SU-DHL-6 (cell line): ENCODE data around the gene PTPN20.
"Not testable (repeated sequence)": the region's sequence is repeated elsewhere in the genome, so short reads cannot be mapped to it uniquely, and the experiment has no call there.

Experiments
- EZH2phosphoT487 ChIP-seq: fragments of 200-600 bp; sonication (generic), shearing (Covaris generic); conservative IDR thresholded peaks from 2 replicates; pipeline ENCODE4 v1.6.1; 2018; ENCODE audit warnings: mild to moderate bottlenecking, antibody characterized with exemption, low read length, moderate library complexity, mixed read lengths
- TF ChIP-seq, protein P1 (sequence below): fragments of 200-600 bp; sonication (generic); IDR thresholded peaks from one replicate; pipeline ENCODE4 v1.5.1; 2017; ENCODE audit warnings: antibody characterized with exemption, mild to moderate bottlenecking, low read length, moderate library complexity; ENCODE audit not compliant: insufficient read depth, poor library complexity, severe bottlenecking

DNA sequence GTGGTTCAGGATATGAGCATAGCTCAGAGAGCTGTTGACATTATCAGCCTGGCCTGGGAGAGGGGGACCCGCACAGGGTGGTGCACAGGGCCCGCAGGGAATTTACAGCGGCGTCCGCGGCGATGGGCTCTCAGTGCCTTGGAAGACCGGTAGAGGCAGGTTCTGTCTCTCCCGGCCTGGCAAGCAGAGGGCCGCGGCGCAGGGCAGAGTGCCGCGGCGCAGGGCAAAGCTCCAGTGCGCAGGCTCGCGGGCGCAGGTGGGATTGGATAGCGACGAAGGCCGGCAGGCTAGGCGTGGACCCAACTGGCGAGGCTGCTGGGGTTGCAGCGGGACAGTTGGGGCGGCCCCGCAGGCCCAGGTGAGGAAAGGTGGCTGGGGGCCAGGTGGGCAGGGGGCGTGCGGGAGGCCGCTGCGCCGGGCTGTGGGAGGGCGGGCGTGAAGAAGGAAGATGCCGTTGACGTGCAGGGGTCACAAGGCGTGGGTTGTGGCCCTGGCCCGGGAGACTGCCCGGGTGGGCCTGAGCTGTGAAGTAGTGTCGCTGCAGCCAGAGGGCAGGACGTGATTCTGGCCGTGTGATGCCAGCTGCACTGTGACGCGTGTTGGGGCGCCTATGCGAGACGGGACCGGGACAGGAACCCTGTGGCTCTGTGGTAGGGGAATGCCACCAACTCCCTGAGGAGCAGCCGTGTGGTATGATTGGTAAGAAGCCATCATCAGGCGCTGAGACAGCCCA lies at the start of gene PTPN20:
- TF ChIP-seq, protein P1, sequence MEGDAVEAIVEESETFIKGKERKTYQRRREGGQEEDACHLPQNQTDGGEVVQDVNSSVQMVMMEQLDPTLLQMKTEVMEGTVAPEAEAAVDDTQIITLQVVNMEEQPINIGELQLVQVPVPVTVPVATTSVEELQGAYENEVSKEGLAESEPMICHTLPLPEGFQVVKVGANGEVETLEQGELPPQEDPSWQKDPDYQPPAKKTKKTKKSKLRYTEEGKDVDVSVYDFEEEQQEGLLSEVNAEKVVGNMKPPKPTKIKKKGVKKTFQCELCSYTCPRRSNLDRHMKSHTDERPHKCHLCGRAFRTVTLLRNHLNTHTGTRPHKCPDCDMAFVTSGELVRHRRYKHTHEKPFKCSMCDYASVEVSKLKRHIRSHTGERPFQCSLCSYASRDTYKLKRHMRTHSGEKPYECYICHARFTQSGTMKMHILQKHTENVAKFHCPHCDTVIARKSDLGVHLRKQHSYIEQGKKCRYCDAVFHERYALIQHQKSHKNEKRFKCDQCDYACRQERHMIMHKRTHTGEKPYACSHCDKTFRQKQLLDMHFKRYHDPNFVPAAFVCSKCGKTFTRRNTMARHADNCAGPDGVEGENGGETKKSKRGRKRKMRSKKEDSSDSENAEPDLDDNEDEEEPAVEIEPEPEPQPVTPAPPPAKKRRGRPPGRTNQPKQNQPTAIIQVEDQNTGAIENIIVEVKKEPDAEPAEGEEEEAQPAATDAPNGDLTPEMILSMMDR = not testable (repeated sequence)
- not testable (repeated sequence) for TF ChIP-seq EZH2phosphoT487
